Nucleus accumbens (tissue), 56 donors: ENCODE measurements around the gene ZNF292.
"Not testable (repeated sequence)": the region's sequence is repeated elsewhere in the genome, so short reads cannot be mapped to it uniquely, and the experiment has no call there.

Source experiments
- DNase-seq, 56 donors: peaks; one replicate each; lab custom pipeline; 2025; lab: John Stamatoyannopoulos, UW

The ZNF292 gene

DNA sequence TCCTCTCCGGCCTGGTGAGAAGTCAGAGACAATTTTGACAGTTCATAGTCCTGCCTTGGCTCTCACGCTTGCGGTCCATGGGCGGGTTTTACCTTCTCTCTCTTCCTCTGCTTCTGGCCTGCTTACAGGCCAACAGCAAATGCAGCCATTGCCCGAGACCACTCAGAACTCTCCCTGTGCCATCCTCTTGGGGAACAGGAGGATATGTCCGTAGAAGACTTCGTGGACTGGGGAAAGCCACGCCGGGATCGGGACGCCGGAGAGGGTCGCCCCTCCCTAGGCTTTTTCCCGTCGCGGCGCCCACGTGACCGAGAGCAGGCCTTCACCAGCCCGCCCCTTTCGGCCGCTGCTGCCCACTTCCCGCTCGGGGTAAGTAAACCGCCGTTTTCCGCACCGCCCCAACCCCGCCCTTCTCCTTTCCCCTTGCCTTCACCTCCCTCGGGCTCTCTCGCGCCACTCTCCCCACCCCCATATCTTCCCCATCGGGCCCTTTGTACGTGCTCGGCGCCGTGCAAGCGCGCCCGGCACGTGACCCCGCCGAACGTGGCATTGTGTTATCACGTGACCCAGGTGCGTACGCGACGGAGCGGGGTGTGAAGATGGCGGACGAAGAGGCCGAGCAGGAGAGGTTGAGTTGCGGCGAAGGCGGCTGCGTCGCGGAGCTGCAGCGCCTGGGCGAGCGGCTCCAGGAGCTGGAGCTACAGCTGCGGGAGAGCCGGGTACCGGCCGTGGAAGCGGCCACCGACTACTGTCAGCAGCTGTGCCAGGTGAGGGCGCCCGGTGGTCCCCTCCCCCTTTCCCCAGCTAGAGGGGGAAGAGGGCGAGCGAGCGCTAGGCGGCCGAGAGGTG lies at the start of gene ZNF292:
TSS of gene ZNF292 (plus strand) at position 573 of the 849 bp plus-strand sequence. CDS start at position 600, 27 bp downstream.
- peak; percentile 11 to 100 (median 93) for DNase-seq

DNA sequence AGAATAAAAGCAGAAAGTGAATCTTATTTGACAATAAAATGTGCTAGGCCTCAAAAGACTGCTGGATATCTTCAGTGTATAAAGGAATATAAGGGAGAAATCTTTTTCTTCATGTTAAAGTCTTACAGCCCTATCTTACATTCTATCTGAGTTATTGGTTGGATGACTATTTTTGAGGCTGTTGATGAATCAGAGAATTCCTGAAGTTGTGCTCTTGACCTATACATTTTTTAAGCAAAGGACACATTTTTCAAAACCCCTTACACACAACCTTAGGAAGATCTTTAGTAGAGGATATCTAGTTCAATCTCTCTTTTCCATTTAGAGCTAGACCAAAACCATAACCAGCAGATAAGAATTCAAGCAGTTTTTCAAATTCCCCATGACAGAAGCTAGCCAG lies 49.5 kb upstream of the ZNF292 start:
- no peak for DNase-seq

DNA sequence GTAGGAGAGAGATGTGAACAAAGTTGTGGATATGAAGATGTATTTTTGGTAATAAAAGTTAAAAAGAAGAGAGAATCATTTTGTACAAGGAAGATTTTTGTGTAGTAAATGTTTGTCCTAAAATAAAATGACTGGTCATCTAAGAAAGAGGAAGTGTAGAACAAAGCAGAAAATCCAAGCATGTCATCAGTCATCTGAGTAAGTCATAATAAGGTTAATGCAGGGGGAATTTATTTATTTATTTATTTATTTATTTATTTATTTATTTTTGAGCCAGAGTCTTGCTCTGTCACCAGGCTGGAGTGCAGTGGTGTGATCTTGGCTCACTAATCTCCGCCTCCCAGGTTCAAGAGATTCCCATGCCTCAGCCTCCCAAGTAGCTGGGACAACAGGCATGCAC lies 44.7 kb upstream of the ZNF292 start:
- DNase-seq = no peak

DNA sequence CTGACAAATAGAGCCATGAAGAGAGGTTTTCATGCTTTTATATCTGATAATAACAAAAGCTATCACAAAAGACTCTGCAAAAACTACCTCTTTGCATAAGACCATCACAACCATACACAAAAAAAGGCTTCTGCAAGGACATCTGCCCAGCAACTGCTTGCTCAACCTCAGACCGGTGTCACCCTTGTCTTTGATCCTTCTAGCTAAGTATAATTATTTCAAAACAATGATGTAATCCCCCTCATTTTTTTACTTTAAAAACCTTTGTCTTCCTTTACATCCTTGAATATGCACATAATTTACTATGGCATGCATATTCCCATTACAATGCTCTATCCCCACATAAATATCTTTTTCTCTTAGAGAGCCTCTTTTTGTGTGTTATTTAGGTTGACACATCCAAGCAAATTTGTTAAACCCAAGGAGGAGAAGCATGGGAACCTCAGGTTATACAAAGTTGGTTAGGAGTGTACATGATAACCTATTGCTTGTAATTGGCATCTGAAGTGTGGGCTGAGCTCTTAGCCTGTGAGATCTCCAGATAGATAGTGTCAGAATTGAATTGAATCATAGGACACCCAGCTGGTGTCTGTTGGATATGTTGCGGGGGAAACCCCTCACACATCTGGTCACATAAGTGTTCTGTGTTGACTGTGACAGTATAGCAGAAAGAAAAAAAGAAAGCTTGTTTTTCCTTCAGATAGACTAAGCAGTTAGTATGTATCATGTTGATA lies 39.8 kb upstream of the ZNF292 start:
- DNase-seq = no peak

DNA sequence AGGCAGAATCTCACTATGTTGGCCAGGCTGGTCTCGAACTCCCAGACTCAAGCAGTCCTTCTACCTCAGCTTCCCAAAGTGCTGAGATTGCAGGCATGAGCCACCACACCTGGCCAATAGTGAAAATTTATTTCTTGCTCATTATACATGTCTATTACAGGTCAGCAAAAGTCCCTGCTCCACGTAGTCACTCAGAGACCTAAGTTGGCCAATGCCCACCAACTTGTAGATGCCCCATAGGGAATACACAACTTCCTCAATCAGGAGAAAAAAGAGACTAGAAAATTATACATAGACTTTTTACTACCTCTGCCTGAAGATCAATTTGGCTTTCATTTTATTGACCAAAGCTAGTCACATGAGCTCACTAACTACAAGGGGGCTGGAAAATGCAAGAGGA lies 38.4 kb upstream of the ZNF292 start:
- DNase-seq = no peak

DNA sequence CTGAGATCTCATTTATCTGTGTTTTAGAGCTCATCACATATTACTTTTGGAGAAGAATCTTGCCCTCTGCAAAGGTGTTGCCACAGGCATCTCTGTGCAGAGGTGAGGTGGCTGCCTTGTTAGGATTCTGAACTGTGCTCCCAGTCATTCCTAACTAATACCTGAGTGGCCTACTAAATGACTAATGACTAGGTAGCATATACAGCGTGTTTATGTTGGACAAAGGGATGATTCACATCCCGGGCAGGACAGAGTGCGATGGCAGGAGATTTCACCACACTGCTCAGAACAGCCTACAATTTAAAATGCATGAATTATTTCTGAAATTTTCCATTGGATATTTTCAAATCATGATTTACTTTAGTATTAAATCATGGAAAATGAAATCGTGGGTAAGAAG lies 37.3 kb upstream of the ZNF292 start:
- DNase-seq = no peak

DNA sequence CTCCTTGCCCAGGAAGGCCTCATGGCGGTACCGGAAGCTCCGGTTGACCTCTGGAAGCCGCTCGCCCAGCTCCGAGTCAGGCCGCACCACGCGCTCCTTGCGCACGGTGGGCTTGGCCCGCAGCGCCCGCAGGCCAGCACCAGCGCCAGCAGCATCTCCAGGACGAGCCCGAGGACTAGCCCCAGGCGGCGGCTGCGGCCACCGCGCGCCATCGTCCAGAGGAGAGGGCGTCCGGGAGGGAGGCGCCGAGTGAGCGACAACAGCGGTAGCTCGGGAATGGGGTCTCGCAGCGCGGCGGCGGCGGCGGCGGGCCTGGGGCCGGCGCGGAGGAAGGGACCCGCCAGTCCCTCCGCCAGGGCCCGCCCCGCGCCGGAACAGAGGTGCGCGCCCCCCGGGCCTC lies 32.9 kb upstream of the ZNF292 start:
- no peak for DNase-seq

DNA sequence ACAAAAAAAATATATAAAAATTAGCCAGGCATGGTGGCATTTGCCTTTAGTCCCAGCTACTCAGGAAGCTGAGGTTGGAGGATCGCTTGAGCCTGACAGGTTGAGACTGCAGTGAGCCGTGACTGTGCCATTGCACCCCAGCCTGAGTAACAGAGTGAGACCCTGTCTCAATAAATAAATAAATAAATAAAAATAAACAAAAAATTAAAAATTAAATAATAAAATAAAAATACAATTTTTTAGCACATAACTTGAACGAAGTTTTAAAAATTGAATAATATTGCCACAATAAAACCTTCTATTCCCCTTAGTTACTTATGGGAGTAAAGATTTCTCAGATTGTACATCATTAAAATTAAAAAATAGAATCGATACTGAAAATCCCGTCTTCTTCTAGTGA lies 31.3 kb upstream of the ZNF292 start:
- no peak for DNase-seq

DNA sequence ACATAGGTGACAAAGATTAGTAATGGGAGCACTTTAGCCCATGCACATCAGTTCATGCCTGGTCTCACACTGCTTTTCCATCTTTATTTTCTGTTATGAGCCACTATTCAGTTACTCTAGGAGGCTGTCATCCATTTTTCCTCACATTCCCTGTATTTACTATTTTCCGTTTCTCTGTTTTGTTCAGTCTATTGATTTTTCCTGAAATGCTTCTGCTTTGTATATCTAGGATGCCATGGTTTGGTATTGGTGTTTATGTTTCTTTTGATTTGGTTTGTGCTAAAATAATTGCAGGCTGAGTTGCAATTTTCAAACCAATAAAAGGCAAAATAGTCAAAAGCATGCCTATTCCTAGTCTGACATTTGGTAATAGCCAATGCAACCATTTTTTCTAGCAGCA lies 28.9 kb upstream of the ZNF292 start:
- no peak for DNase-seq

DNA sequence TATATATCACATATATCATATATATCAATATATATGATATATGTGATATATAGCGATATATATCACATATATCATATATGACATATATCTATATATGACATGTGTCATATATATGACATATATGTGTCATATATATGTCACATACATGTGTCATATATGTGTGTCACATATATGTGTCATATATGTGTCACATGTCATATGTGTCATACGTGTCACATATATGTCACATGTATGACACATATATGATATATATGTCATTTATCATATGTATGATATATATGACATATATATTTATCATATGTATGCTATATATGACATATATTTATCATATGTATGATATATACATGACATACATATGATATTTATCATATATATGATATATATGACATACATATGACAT lies 27.6 kb upstream of the ZNF292 start:
- no peak for DNase-seq

DNA sequence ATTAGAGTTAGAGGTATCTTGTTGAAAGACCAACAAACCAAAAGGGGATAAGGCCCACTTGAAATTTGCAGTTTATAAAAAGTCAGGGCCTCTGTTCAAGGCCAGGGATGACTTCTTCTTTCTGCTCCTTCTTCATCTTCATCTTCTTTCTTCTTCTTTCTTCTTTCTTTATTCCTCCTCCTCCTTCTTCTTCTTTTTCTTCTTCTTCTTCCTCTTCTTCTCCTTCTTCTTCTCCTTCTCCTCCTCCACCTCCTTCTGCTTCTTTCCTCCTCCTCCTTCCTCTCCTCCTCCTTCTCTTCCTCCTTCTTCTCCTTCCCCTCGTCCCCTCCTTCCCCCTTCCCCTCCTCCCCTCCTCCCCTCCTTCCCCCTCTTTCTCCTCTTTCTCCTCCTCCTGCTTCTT lies 18.4 kb upstream of the ZNF292 start:
- DNase-seq = no peak

DNA sequence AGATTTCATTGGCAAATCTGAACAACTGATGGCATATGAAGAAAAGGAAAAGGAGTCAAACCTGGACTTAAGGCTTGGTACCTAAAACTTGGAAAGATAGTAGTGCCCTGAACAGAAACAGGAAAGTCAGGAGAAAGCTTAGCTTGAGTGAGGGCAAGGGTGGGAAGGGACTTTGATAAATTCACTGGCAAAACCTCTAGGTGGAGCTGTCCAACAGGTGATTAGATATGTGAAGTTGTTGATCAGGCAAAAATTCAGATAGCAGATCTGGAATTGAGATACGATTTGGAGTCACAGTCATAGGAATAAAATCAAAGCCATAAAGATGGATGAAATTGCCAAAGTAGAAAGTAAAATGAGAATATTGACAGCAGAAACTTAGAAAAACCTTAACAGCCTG lies 16.1 kb upstream of the ZNF292 start:
- peak in 6 of 56 donors; percentile 0 to 12 (median 4) for DNase-seq

DNA sequence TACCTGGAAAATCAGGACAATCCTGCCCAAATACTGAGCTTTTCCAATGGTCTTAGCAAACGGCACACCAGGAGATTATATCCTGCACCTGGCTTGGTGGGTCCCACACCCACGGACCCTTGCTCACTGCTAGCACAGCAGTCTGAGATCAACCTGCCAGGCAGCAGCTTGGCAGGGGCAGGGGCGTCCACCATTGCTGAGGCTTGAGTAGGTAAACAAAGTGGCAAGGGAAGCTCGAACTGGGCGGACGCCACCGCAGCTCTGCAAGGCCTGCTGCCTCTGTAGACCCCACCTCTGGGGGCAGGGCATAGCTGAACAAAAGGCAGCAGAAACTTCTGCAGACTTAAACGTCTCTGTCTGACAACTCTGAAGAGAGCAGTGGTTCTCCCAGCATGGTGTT lies 15.4 kb upstream of the ZNF292 start:
- not testable (repeated sequence) for DNase-seq

DNA sequence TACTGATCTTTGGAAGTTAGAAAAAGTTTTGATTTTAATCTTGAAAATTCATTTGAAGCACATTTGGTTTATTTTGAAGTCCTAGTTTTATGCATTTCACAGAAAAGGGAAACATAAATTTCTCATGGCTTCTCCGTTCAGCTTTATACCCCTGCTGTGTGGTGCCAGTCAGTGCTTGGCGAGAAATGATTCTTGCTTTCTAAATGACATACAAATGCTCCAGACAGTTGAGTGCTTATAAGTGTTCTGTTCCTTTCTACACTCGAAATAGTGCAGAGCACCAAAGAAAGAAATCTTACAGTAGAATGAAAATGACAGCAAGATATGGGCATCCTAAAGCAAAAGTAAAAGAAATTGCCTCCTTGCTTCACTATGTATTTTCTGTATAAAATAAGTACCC lies 9.0 kb upstream of the ZNF292 start:
- DNase-seq = no peak

DNA sequence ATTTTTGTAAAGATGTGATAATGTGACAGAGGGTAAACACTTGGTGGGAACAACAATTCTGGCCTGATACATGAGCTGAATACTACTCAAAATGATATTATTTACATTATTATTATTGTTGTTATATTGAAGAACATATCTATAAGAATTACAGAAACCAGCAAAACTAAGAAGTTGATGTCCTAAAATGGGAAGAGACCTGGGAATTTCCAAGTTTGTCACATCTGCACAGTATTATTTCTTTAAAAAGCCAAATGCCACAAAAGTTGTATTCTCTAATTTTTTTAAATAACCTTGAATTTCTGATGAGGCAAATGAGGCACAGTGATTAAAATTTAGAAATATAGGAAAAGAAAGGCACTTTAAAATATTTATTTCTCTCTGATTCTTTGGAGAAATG lies 5.0 kb upstream of the ZNF292 start:
- no peak for DNase-seq

DNA sequence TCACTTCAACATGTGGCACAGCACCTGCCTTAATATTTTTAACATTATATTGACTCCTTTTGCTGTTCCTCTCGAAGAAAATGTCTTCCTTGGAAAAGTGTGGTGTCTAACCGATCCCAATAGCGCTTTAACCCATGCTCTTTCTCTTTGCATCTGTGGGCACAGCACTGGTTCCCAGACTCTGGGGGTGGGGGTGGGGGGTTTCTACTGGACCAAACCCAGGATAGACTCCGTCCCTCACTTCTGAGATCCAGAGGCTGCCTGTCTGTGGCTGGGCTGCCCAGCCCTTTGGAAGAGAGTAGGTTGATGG lies 3.9 kb upstream of the ZNF292 start:
- peak in 2 of 56 donors; percentile 46 to 70 for DNase-seq

DNA sequence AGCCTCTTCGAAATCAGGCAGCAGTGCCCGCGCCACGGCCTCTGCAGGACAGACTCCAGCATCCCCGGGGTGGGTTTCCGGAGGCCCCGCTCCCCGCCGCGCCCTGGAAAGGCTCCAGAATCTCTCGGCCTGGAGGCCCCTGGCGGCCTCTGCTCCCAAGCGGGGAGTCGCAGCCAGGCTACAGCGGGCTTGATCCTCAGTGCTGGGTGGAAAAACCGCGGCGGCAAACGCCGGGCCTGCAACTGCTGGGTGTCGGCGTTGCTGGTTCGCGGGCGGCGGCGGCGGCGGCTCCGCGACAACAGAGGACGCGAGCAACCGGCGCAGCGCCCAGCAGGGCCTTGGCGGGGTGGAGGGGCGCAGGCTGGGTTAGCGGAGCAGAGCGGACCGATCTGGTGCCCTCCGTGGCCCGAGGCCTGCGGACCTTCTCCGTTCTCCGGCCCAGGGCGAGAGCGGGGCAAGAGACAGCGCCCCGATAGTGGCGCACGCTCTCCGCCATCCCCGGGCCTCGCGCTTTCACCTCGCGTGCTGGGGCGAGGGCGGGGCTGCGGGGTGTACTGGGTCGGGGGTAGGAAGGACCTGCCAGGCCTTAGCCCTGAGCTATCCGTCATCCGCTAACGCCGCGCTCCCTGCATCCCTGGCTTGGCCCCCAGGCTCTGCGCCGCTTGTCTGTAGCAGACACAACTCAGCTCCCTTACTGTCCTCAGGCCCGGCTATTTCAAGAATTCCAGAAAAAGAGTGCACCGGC lies 3.4 kb upstream of the ZNF292 start:
- peak in 54 of 56 donors; percentile 20 to 87 (median 74) for DNase-seq

DNA sequence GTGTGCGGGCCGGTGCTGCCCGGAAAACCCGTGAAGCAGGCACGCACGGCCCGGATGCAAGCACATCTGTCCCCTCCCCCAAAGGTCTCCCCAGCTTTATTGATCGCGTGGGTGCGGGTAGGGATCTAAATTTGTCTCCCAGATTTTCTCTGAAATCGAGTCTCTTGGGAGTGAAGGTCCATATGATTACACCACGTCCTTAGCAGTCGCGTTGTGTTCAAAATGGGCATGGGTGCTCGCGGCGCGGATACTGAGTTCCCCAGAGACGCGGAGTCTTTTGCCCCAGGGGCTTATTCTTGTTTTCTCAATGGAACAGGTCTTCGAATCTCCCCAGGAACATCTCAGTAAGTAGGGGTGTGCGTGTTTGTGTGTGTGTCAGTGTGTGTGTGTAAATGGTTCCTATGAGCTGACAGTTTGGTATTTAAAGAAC lies 2.8 kb upstream of the ZNF292 start:
- DNase-seq = peak in 9 of 56 donors; percentile 31 to 86 (median 69)

DNA sequence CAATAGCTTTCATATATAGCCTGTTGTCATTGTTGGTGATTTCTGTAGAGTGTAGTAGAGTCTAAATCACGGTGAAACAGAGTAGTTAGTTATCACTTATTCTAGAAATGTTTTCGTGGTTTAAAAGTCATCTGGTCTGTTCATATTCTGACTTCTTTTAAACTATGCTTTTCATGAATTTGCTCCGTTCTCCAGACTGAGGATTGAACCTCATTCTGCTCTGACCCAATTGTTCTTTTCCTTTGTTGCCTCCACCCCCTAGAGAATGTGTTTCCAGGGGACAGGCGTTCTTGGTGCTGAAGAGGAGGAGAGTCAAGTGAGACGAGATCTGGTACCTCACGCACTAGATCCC lies 748 bp upstream of the ZNF292 start:
- peak in 2 of 56 donors; percentile 45 to 65 for DNase-seq

DNA sequence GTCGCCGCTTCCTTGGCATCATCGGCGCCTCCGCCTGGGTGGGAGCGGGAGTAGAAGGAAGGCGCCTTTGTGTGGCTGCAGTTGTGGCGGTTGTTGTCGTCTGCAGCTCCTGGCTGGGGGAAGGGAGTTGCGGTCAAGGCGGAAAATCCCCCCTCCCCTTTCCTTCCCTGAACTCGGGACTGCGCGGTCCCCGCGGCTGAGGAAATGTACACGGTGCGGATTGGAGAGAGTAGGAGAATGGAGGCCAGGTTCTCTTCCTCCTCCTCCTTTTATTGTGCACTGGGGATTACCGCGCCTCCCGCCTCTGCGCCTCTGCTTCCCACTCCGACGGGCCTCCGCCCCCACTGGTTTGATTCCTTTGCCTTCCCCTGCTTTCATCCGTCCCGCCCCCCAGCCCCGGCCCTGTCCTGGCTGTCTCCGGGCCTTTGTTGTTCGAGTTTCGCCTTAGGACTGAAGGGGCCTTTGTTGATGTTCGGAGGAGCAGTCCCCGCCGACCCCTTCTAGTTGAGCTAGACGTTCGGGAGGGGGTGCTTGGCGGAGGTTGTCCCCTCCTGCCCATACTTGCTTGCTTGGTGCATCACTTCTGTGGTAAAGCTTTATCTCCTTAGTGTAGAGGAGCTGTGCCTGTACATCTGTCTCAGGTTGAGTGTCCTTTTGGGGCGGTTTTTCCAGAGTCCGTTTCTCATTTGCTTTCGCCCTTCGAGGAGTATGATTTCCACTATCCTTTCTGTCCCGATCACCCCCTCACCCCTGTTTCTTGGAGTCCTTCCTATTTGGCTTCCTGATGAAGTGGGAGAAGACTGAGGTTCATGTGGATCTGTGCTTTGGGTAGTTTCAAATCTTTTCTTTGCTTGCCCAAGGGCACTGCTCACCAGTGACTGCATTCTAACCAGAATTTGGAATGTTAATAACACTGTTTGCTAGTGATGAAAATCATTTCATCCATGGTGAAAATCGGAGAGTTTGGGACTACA lies 764 bp downstream of the ZNF292 start:
- DNase-seq = peak in 44 of 56 donors; percentile 6 to 74 (median 52)
